Rectal smooth muscle tissue (tissue), 1 donor: ENCODE measurements around the gene HTRA3.

Experiments used
- H3K27ac ChIP-seq: one replicate; pipeline ENCODE4 v1.7.0; 2013; ENCODE audit warnings: low read depth, low read length, inconsistent platforms
- H3K27me3 ChIP-seq: one replicate; pipeline ENCODE4 v1.7.0; 2013; ENCODE audit warnings: low read length; ENCODE audit not compliant: control insufficient read depth, insufficient read depth
- H3K36me3 ChIP-seq: one replicate; pipeline ENCODE4 v1.7.0; 2013; ENCODE audit warnings: low read length; ENCODE audit not compliant: control insufficient read depth, insufficient read depth
- H3K4me1 ChIP-seq: one replicate; pipeline ENCODE4 v1.7.0; 2013; ENCODE audit warnings: low read length; ENCODE audit not compliant: control insufficient read depth, insufficient read depth
- H3K4me3 ChIP-seq: one replicate; pipeline ENCODE4 v1.7.0; 2013; ENCODE audit warnings: low read length
- H3K9ac ChIP-seq: one replicate; pipeline ENCODE4 v1.7.0; 2013; ENCODE audit warnings: low read length

HTRA3 gene

GRCh38 chr4:8284391-8284790 is 14.8 kb downstream of the HTRA3 start:
- Histone ChIP-seq H3K9ac (no peak overlapping the region), H3K27ac (no peak overlapping the region), H3K27me3 (no peaks in the 10 kb centered on the region), H3K4me1 (peaks cover 12% of the 10 kb centered on the region), H3K4me3 (no peak overlapping the region), H3K36me3 (no peaks in the 10 kb centered on the region)

GRCh38 chr4:8285143-8285975 is 15.8 kb downstream of the HTRA3 start:
- Histone ChIP-seq H3K27me3 (no peaks in the 10 kb centered on the region), H3K4me3 (no peak overlapping the region), H3K27ac (no peak overlapping the region), H3K9ac (no peak overlapping the region), H3K36me3 (no peaks in the 10 kb centered on the region), H3K4me1 (peaks cover 12% of the 10 kb centered on the region)

- Histone ChIP-seq H3K36me3 (no peaks in the 10 kb centered on the region), H3K4me3 (no peak overlapping the region), H3K27ac (no peak overlapping the region), H3K4me1 (peaks cover 12% of the 10 kb centered on the region), H3K9ac (no peak overlapping the region), H3K27me3 (no peaks in the 10 kb centered on the region)
These were observed 16.6 kb downstream of the HTRA3 start for GRCh38 chr4:8285976-8286718.

GRCh38 chr4:8286719-8287342 is 17.3 kb downstream of the HTRA3 start:
- H3K9ac ChIP-seq: no peak overlapping the region
- no peaks in the 10 kb centered on the region for H3K27me3 ChIP-seq
- H3K4me3 ChIP-seq: no peak overlapping the region
- peaks cover 12% of the 10 kb centered on the region for H3K4me1 ChIP-seq
- H3K36me3 ChIP-seq: no peaks in the 10 kb centered on the region
- no peak overlapping the region for H3K27ac ChIP-seq

- no peaks in the 10 kb centered on the region for H3K27me3 ChIP-seq
- no peak overlapping the region for H3K9ac ChIP-seq
- no peak overlapping the region for H3K27ac ChIP-seq
- H3K36me3 ChIP-seq: no peaks in the 10 kb centered on the region
- H3K4me1 ChIP-seq: peaks cover 10% of the 10 kb centered on the region
- H3K4me3 ChIP-seq: no peak overlapping the region
These were observed 18.1 kb downstream of the HTRA3 start for GRCh38 chr4:8287343-8288280.

- Histone ChIP-seq H3K27ac (no peak overlapping the region), H3K4me1 (peaks cover 10% of the 10 kb centered on the region), H3K9ac (no peak overlapping the region), H3K4me3 (no peak overlapping the region), H3K36me3 (no peaks in the 10 kb centered on the region), H3K27me3 (no peaks in the 10 kb centered on the region)
These were observed 19.7 kb downstream of the HTRA3 start for GRCh38 chr4:8289151-8289750.

GRCh38 chr4:8289956-8290700 is 20.6 kb downstream of the HTRA3 start:
- Histone ChIP-seq H3K36me3 (no peaks in the 10 kb centered on the region), H3K9ac (no peak overlapping the region), H3K27ac (no peak overlapping the region), H3K27me3 (no peaks in the 10 kb centered on the region), H3K4me3 (no peak overlapping the region), H3K4me1 (peaks cover 10% of the 10 kb centered on the region)

GRCh38 chr4:8290701-8290970 is 21.1 kb downstream of the HTRA3 start:
- Histone ChIP-seq H3K27ac (no peak overlapping the region), H3K9ac (no peak overlapping the region), H3K4me1 (peaks cover 9% of the 10 kb centered on the region), H3K27me3 (no peaks in the 10 kb centered on the region), H3K36me3 (no peaks in the 10 kb centered on the region), H3K4me3 (no peak overlapping the region)

GRCh38 chr4:8291036-8291682 is 21.6 kb downstream of the HTRA3 start:
- H3K36me3 ChIP-seq: peaks cover 2% of the 10 kb centered on the region
- no peaks in the 10 kb centered on the region for H3K27me3 ChIP-seq

GRCh38 chr4:8291701-8292477 is 22.3 kb downstream of the HTRA3 start:
- no peaks in the 10 kb centered on the region for H3K4me1 ChIP-seq
- H3K27me3 ChIP-seq: no peaks in the 10 kb centered on the region
- no peak overlapping the region for H3K9ac ChIP-seq
- no peak overlapping the region for H3K4me3 ChIP-seq
- H3K36me3 ChIP-seq: peaks cover 2% of the 10 kb centered on the region
- no peak overlapping the region for H3K27ac ChIP-seq

More at GRCh38 chr4:8291036-8291682, 21.6 kb downstream of the HTRA3 start:
- no peak overlapping the region for H3K27ac ChIP-seq
- no peak overlapping the region for H3K4me3 ChIP-seq
- no peak overlapping the region for H3K9ac ChIP-seq
- peaks cover 4% of the 10 kb centered on the region for H3K4me1 ChIP-seq
